SK-N-SH treated with all-trans-retinoic acid at 6 μM for 48 hours (cell line): ENCODE measurements around the gene FZR1.

ENCODE experiments used
- ATAC-seq: fragments of 200-7000 bp; cut with Tn5 transposase; 3 replicates; pipeline ENCODE4 v1.9.1; 2020; ENCODE audit warnings: mild to moderate bottlenecking, moderate library complexity
- ARNTL ChIP-seq: fragments of 450-650 bp; formaldehyde crosslinking; IDR thresholded peaks from 2 replicates; pipeline ENCODE4 v1.5.0; 2020; ENCODE audit warnings: low read depth, mild to moderate bottlenecking, moderate library complexity, borderline replicate concordance
- BACH2 ChIP-seq: fragments of 250-450 bp; sonication (Bioruptor Pico); IDR thresholded peaks from 2 replicates; pipeline ENCODE4 v1.9.0; 2021; ENCODE audit warnings: mild to moderate bottlenecking, borderline replicate concordance
- ESRRG ChIP-seq: fragments of 250-450 bp; sonication (Bioruptor Pico); IDR thresholded peaks from 2 replicates; pipeline ENCODE4 v1.6.1; 2021; ENCODE audit warnings: mild to moderate bottlenecking
- GLIS3 ChIP-seq: fragments of 250-450 bp; sonication (Bioruptor Pico); IDR thresholded peaks from 2 replicates; pipeline ENCODE4 v1.5.0; 2020; ENCODE audit warnings: mild to moderate bottlenecking, moderate library complexity
- ISL1 ChIP-seq: fragments of 250-450 bp; sonication (Bioruptor Pico); IDR thresholded peaks from 2 replicates; pipeline ENCODE4 v2.1.2; 2022; ENCODE audit warnings: mild to moderate bottlenecking, moderate library complexity
- SNAI2 ChIP-seq: fragments of 250-450 bp; sonication (Bioruptor Pico); IDR thresholded peaks from 2 replicates; pipeline ENCODE4 v1.5.0; 2020; ENCODE audit warnings: mild to moderate bottlenecking, moderate library complexity
- TOX ChIP-seq: fragments of 250-450 bp; sonication (Bioruptor Pico); IDR thresholded peaks from 2 replicates; pipeline ENCODE4 v1.8.0; 2021; ENCODE audit warnings: mild to moderate bottlenecking, moderate library complexity, borderline replicate concordance
- ZC3H10 ChIP-seq: fragments of 250-450 bp; sonication (Bioruptor Pico); IDR thresholded peaks from 2 replicates; pipeline ENCODE4 v1.5.1; 2021; ENCODE audit warnings: mild to moderate bottlenecking, moderate library complexity
- ZNF70 ChIP-seq: fragments of 450-650 bp; formaldehyde crosslinking; IDR thresholded peaks from 2 replicates; pipeline ENCODE4 v1.5.0; 2020; ENCODE audit warnings: mild to moderate bottlenecking, moderate library complexity
- ZNF8 ChIP-seq: fragments of 450-650 bp; formaldehyde crosslinking; IDR thresholded peaks from 2 replicates; pipeline ENCODE4 v1.5.0; 2020; ENCODE audit warnings: mild to moderate bottlenecking, moderate library complexity
- TF ChIP-seq, protein P1 (sequence below): fragments of 250-450 bp; sonication (Bioruptor Pico); IDR thresholded peaks from 2 replicates; pipeline ENCODE4 v1.8.0; 2020; ENCODE audit warnings: mild to moderate bottlenecking, moderate library complexity, borderline replicate concordance
- TF ChIP-seq, protein P2 (sequence below): fragments of 250-450 bp; sonication (Bioruptor Pico); IDR thresholded peaks from 2 replicates; pipeline ENCODE4 v1.8.0; 2021; ENCODE audit warnings: low read depth, mild to moderate bottlenecking, moderate library complexity, borderline replicate concordance
- TF ChIP-seq, protein P3 (sequence below): fragments of 250-450 bp; sonication (Bioruptor Pico); IDR thresholded peaks from 2 replicates; pipeline ENCODE4 v1.5.1; 2020; ENCODE audit warnings: low read depth, mild to moderate bottlenecking, moderate library complexity

The FZR1 gene

DNA sequence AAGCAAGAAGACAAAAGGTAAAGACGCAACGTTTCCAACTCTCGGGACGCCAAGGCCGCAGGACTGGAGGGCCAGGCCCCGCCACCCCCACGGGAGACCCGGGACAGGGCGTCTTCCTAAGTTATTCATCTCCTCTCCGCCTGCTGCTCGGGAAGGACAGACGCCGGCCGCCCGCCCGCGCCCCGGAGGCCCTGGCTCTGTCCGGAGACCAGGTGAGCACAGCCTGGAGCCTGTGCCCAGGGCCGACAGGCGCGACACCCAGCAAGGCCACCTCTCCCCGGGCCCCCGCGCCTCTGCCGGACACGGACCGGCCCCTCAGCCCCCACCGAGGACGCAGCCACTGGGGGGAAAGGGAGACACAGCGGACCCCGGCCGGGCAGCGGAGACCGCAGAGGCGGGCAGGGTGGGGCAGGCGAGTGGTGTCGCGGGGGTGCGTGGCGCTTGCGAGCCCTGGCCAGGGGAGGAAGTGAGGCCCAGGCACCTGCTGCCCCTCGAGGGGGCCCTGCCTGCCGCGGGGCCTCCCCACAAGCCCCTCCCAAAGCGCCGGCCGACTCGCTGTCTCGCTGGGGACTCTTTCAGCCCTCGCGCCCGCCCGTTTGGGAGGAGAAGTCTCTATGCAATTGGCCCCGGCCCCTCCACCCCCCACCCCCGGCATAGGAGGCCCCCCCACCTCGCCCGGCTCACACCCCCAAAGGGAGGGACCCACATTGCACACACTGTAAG lies 43.0 kb upstream of the FZR1 start (continued):
- TF ChIP-seq, protein P1, sequence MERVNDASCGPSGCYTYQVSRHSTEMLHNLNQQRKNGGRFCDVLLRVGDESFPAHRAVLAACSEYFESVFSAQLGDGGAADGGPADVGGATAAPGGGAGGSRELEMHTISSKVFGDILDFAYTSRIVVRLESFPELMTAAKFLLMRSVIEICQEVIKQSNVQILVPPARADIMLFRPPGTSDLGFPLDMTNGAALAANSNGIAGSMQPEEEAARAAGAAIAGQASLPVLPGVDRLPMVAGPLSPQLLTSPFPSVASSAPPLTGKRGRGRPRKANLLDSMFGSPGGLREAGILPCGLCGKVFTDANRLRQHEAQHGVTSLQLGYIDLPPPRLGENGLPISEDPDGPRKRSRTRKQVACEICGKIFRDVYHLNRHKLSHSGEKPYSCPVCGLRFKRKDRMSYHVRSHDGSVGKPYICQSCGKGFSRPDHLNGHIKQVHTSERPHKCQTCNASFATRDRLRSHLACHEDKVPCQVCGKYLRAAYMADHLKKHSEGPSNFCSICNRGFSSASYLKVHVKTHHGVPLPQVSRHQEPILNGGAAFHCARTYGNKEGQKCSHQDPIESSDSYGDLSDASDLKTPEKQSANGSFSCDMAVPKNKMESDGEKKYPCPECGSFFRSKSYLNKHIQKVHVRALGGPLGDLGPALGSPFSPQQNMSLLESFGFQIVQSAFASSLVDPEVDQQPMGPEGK (CRISPR knock-in tag): no peak
- TF ChIP-seq GLIS3: no peak
- TF ChIP-seq ZNF70 (CRISPR knock-in tag): no peak
- TF ChIP-seq, protein P2, sequence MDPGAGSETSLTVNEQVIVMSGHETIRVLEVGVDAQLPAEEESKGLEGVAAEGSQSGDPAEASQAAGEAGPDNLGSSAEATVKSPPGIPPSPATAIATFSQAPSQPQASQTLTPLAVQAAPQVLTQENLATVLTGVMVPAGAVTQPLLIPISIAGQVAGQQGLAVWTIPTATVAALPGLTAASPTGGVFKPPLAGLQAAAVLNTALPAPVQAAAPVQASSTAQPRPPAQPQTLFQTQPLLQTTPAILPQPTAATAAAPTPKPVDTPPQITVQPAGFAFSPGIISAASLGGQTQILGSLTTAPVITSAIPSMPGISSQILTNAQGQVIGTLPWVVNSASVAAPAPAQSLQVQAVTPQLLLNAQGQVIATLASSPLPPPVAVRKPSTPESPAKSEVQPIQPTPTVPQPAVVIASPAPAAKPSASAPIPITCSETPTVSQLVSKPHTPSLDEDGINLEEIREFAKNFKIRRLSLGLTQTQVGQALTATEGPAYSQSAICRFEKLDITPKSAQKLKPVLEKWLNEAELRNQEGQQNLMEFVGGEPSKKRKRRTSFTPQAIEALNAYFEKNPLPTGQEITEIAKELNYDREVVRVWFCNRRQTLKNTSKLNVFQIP: no peak
- TF ChIP-seq, all 23 proteins: peak for 0

DNA sequence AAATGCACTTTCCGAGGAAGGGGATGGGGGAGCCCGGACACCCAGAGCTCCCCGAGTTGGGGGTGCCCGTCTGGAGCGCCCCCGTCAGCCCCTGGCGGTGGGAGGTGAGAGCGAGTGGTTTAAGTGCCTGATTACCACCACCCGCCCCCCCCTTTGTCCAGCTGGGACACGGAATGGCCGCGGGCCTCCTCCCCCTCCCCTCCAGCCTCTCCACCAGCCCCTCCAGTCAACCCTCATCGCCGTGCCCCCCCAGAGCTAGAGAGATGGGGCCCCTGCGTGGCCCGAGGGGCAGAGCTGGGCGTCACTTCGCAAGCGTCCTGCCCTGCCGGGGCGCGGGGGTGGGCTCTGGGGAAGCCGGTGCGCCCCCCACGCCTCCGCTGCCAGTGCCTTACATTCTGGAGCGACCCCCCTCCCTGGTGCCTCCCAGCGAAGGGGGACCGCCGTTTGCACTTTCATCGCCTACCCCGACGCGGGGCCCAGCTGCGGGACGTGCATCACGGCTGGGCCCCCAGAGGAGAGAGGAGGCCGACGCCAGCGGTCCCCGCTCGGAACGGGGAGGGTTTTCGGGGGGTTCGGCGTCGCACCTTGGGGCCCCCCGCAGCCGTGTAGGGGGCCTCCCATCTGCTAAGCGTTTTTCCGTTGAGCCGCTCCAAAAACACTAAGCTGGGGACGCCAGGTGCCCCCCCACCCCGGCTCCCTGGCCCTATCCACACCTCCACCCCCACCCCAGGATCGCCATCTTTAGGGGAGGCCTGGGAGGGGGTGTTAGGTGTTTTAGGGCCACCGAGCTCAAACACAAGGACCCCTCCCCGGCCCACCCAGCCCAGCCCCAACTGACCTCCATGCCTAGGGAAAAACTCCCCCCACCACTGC lies 42.2 kb upstream of the FZR1 start:
- TF ChIP-seq ISL1 (CRISPR knock-in tag) (no peak), BACH2 (CRISPR knock-in tag) (no peak), ZNF70 (CRISPR knock-in tag) (no peak), ZNF8 (CRISPR knock-in tag) (no peak), SNAI2 (no peak)
- TF ChIP-seq, protein P3, sequence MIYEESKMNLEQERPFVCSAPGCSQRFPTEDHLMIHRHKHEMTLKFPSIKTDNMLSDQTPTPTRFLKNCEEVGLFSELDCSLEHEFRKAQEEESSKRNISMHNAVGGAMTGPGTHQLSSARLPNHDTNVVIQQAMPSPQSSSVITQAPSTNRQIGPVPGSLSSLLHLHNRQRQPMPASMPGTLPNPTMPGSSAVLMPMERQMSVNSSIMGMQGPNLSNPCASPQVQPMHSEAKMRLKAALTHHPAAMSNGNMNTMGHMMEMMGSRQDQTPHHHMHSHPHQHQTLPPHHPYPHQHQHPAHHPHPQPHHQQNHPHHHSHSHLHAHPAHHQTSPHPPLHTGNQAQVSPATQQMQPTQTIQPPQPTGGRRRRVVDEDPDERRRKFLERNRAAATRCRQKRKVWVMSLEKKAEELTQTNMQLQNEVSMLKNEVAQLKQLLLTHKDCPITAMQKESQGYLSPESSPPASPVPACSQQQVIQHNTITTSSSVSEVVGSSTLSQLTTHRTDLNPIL (CRISPR knock-in tag): no peak
- ATAC-seq: no peak

DNA sequence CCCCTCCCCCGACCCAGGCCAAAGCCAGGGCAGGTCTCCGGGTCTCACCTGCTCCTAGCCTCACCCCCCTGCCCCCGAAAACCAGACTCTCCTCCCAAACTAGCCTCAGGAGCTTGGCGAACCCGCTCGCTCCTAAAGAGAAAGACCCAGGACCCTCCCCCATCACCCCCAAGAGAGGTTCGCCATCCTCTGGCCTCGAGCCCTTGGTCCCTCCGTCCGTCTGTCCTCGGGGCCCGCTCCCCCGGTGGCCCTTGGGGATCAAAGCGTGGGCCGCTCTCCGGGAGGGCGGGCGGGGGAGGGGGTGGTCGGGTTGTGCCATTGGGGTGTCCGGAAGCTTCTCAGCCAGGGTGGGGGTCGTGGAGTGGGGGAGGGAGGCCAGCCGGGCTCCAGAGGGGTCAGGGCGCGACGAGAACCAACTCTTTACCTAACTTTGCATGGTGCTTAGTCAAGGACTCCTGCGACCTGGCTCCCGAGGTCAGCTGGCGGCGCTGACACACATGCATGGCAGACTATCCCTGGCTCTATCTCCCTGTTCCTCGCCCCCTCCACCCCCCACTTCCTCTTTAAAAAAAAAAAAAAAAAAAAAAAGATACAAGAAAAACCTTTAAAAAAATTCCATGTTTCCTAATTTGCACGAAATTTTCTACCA lies 41.4 kb upstream of the FZR1 start:
- TF ChIP-seq TOX (no peak), ARNTL (CRISPR knock-in tag) (no peak), SNAI2 (no peak)
- TF ChIP-seq, protein P1 (CRISPR knock-in tag): no peak
- ATAC-seq: no peak

DNA sequence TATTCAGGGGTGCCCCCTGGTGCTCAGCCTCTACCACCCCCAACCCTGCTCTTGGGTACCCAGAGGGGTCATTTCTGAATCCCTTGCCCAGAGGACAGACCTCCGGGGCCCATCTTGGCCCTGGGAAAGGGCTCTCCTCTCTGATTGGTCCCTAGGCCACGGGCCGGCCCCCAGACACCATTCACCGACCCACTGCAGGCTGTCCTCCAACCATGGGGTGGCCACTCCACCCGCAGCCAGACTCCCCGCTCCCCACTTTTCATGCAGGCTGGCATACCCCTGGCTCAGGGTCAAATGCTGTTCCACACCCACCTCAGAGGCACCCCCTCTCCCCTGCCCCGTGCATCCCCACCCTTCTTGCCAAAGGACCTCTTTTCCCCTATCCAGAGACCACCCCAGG lies 40.6 kb upstream of the FZR1 start:
- ATAC-seq: no peak
- TF ChIP-seq ARNTL (CRISPR knock-in tag): no peak

DNA sequence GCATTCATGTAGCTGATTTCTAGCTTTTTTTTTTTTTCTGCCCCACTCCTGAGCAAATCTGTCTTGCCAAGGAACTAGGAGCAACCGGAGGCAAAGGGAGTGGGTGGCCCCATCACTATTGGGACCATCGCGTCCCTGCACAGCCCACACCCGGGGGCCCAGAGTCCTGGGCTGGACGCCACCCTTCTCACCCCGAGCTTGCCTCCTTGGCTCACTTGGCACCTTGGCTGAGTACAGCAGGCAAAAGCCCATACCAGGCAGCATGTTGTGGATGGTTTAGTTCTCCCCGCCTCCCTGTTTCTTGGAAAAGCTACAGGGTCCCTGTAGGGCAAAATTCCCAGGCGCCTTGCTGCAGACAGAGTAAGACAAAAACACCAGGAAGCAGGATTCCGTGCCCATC lies 39.5 kb upstream of the FZR1 start:
- TF ChIP-seq ZC3H10 (CRISPR knock-in tag): no peak
- no peak for TF ChIP-seq ESRRG (CRISPR knock-in tag)
- no peak for ATAC-seq

DNA sequence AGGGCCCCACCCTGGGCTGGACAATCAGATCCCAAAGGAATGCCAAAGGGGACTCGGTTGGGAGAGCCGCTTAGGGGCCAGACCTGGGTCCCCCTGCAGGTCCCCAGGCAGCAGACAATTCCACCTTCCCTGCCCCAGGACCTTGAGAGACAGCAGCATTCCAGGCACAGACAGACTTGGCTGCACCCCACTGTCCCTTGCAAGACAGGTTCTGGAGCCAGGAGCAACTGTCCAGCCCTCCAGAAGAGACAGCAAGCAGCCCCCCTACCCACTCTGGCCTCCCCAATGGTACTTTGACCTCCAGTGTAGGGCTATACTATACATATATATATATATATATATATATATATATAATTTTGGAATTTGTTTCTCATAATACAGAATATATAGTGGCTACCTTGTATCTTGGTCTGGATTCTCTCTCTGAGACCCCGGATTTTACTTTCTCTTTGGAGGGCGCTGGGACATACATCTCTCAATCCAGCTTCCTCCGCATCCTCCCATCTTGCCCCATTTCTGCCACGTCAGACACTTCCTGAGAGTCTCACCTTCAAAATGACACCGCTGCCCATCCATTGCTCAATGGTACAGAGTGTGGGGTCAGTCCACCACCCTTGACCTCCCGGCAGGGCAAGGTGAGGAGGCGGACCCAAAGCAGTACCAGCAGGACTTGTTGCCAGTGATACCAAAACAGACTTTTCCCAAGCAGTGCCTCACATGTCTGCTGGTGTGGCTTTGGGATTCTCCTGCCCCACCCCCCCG lies 38.5 kb upstream of the FZR1 start:
- TF ChIP-seq ARNTL (CRISPR knock-in tag): no peak
- ATAC-seq: no peak
